Measurements from ENCODE around the gene PSIP1.
"Not testable (repeated sequence)": the region's sequence is repeated elsewhere in the genome, so short reads cannot be mapped to it uniquely, and the experiment has no call there.

The PSIP1 gene

GRCh38 chr9:15433661-15434060, 77.1 kb downstream of the PSIP1 start:
- DNase-seq (ENCODE audit: low read depth in 3 of 3, low spot score in 1 of 3), result no peak

- no peak for DNase-seq (ENCODE audit: low read depth in 3 of 3, low spot score in 1 of 3)
Measured at GRCh38 chr9:15433191-15433590, 77.6 kb downstream of the PSIP1 start.

GRCh38 chr9:15430920-15431844, 79.6 kb downstream of the PSIP1 start:
- DNase-seq (ENCODE audit: low read depth in 3 of 3, low spot score in 1 of 3), result no peak

- DNase-seq (ENCODE audit: low read depth in 3 of 3, low spot score in 1 of 3), result not testable (repeated sequence)
Measured at GRCh38 chr9:15427702-15428101, 83.1 kb downstream of the PSIP1 start.

GRCh38 chr9:15426019-15426418, 84.8 kb downstream of the PSIP1 start:
- no peak for DNase-seq (ENCODE audit: low read depth in 3 of 3, low spot score in 1 of 3)

GRCh38 chr9:15423231-15423985, 87.4 kb downstream of the PSIP1 start:
- no peak for DNase-seq (ENCODE audit: low read depth in 3 of 3, low spot score in 1 of 3)

GRCh38 chr9:15422372-15423230, 88.2 kb downstream of the PSIP1 start, which contains the start of gene SNAPC3:
TSS of gene SNAPC3 (plus strand) at chr9:15422876. CDS start at chr9:15422880, 4 bp downstream.
- peak; percentile 73 to 85 (median 82) for DNase-seq (ENCODE audit: low read depth in 3 of 3, low spot score in 1 of 3)

- no peak for DNase-seq (ENCODE audit: low read depth in 3 of 3, low spot score in 1 of 3)
Measured at GRCh38 chr9:15421990-15422371, 88.8 kb downstream of the PSIP1 start.

GRCh38 chr9:15421532-15421931, 89.2 kb downstream of the PSIP1 start:
- no peak for DNase-seq (ENCODE audit: low read depth in 3 of 3, low spot score in 1 of 3)

GRCh38 chr9:15420796-15421195, 90.0 kb downstream of the PSIP1 start:
- no peak for DNase-seq (ENCODE audit: low read depth in 3 of 3, low spot score in 1 of 3)

GRCh38 chr9:15417626-15418025, 93.1 kb downstream of the PSIP1 start:
- DNase-seq (ENCODE audit: low read depth in 3 of 3, low spot score in 1 of 3), result no peak

- DNase-seq (ENCODE audit: low read depth in 3 of 3, low spot score in 1 of 3), result peak in 2 of 3 donors; percentile 10 to 19
Measured at GRCh38 chr9:15416880-15417279, 93.9 kb downstream of the PSIP1 start.

Data from stimulated activated CD4-positive, alpha-beta T cell treated with anti-CD3 and anti-CD28 coated beads, TNF-alpha, amount 100 ng/mL, for 1 hour (primary cell).